Measurements from ENCODE around the gene ANKRD66.

- TF ChIP-seq CTCF (IDR thresholded peaks at IDR 0.05), result no peak
- TF ChIP-seq EP300 (IDR thresholded peaks at IDR 0.05), result no peak
- TF ChIP-seq POLR2A (IDR thresholded peaks at IDR 0.05; ENCODE audit: low read length), result no peak
- no peak for TF ChIP-seq RFX5 (IDR thresholded peaks at IDR 0.05)
- no peak for TF ChIP-seq MAX (IDR thresholded peaks at IDR 0.05)
- no peak for TF ChIP-seq RNF2 (IDR thresholded peaks at IDR 0.05; ENCODE audit: borderline replicate concordance, low read depth)
- TF ChIP-seq MAFK (IDR thresholded peaks at IDR 0.05; ENCODE audit: partially characterized antibody), result no peak
- no peak for TF ChIP-seq HDAC2 (IDR thresholded peaks at IDR 0.05)
- no peak for TF ChIP-seq HOXB5 (CRISPR knock-in tag; IDR thresholded peaks at IDR 0.05)
- no peak for TF ChIP-seq KDM1A (IDR thresholded peaks at IDR 0.05; ENCODE audit: low read depth)
- TF ChIP-seq BCL3 (IDR thresholded peaks at IDR 0.05), result no peak
- TF ChIP-seq RAD21 (conservative IDR thresholded peaks at IDR 0.05 in 1 of 2, IDR thresholded peaks at IDR 0.05 in 1 of 2), result no peak
Measured at GRCh38 chr6:46711491-46711890, 35.2 kb upstream of the ANKRD66 start.
